HepG2 (cell line): ENCODE measurements around the gene MB21D2. TPM values are rescaled to one million over a fixed set of nuclear protein-coding genes. Genes with fewer than 3 reads are reported as not detected.

Experiments
- CAMTA2 ChIP-seq: sonication (generic); formaldehyde crosslinking; IDR thresholded peaks from 2 replicates; pipeline ENCODE4 v1.4.0; 2020; ENCODE audit warnings: mild to moderate bottlenecking, missing genetic modification reagents, borderline replicate concordance
- CEBPB ChIP-seq: IDR thresholded peaks from 2 replicates; pipeline ENCODE4 v1.6.1; 2011; ENCODE audit warnings: low read depth, low read length, improper control_type of control experiment, borderline replicate concordance
- CTCF ChIP-seq: sonication (generic); formaldehyde crosslinking; IDR thresholded peaks from 2 replicates; pipeline ENCODE4 v1.5.0; 2020; ENCODE audit warnings: mild to moderate bottlenecking, missing genetic modification reagents, moderate library complexity
- ELF4 ChIP-seq: sonication (generic); formaldehyde crosslinking; IDR thresholded peaks from 2 replicates; pipeline ENCODE4 v1.5.0; 2020; ENCODE audit warnings: missing genetic modification reagents, mild to moderate bottlenecking, moderate library complexity, borderline replicate concordance
- GABPB1 ChIP-seq: IDR thresholded peaks from 2 replicates; pipeline ENCODE4 v1.6.1; 2016; ENCODE audit warnings: mild to moderate bottlenecking, missing genetic modification reagents, moderate library complexity, missing compliant biosample characterization
- MTA1 ChIP-seq: sonication (generic); formaldehyde crosslinking; IDR thresholded peaks from 2 replicates; pipeline ENCODE4 v1.4.0; 2020; ENCODE audit warnings: missing genetic modification reagents, mild to moderate bottlenecking, borderline replicate concordance
- NFIB ChIP-seq: sonication (generic); formaldehyde crosslinking; IDR thresholded peaks from 2 replicates; pipeline ENCODE4 v1.9.0; 2021; ENCODE audit warnings: missing genetic modification reagents, mild to moderate bottlenecking, borderline replicate concordance
- NR1H2 ChIP-seq: sonication (generic); formaldehyde crosslinking; IDR thresholded peaks from 2 replicates; pipeline ENCODE4 v1.8.1; 2022; ENCODE audit warnings: low read depth, missing genetic modification reagents, borderline replicate concordance
- SP5 ChIP-seq: IDR thresholded peaks from 2 replicates; pipeline ENCODE4 v1.6.1; 2016; ENCODE audit warnings: low read depth, borderline replicate concordance
- THYN1 ChIP-seq: sonication (generic); formaldehyde crosslinking; IDR thresholded peaks from 2 replicates; pipeline ENCODE4 v1.8.1; 2023; ENCODE audit warnings: low read depth, mild to moderate bottlenecking, moderate library complexity, missing genetic modification reagents, borderline replicate concordance
- TRAFD1 ChIP-seq: sonication (generic); formaldehyde crosslinking; IDR thresholded peaks from 2 replicates; pipeline ENCODE4 v1.5.1; 2020; ENCODE audit warnings: missing genetic modification reagents, mild to moderate bottlenecking, borderline replicate concordance
- ZBTB2 ChIP-seq: sonication (generic); formaldehyde crosslinking; IDR thresholded peaks from 2 replicates; pipeline ENCODE4 v1.8.0; 2022; ENCODE audit warnings: low read depth, missing genetic modification reagents
- ZBTB20 ChIP-seq: sonication (generic); formaldehyde crosslinking; IDR thresholded peaks from 2 replicates; pipeline ENCODE4 v1.8.1; 2023; ENCODE audit warnings: missing genetic modification reagents, low read depth, mild to moderate bottlenecking, borderline replicate concordance
- ZBTB4 ChIP-seq: sonication (generic); formaldehyde crosslinking; IDR thresholded peaks from 2 replicates; pipeline ENCODE4 v1.4.0; 2020; ENCODE audit warnings: missing genetic modification reagents, mild to moderate bottlenecking, borderline replicate concordance
- ZFP36 ChIP-seq: fragments of 150-350 bp; IDR thresholded peaks from 2 replicates; pipeline ENCODE4 v1.6.1; 2018; ENCODE audit warnings: borderline replicate concordance, low read length, low read depth; ENCODE audit not compliant: partially characterized antibody
- ZNF207 ChIP-seq: fragments of 450-650 bp; IDR thresholded peaks from 2 replicates; pipeline ENCODE4 v1.6.1; 2016; ENCODE audit warnings: antibody characterized with exemption, borderline replicate concordance
- ZNF230 ChIP-seq: sonication (generic); formaldehyde crosslinking; IDR thresholded peaks from 2 replicates; pipeline ENCODE4 v1.4.0; 2020; ENCODE audit warnings: mild to moderate bottlenecking, missing genetic modification reagents
- ZNF234 ChIP-seq: sonication (generic); formaldehyde crosslinking; conservative IDR thresholded peaks from 2 replicates; pipeline ENCODE4 v1.5.1; 2020; ENCODE audit warnings: mild to moderate bottlenecking, missing genetic modification reagents
- ZNF761 ChIP-seq: sonication (generic); formaldehyde crosslinking; conservative IDR thresholded peaks from 2 replicates; pipeline ENCODE4 v1.4.0; 2020; ENCODE audit warnings: mild to moderate bottlenecking, missing genetic modification reagents
- ZNF776 ChIP-seq: sonication (generic); formaldehyde crosslinking; IDR thresholded peaks from 2 replicates; pipeline ENCODE4 v1.4.0; 2020; ENCODE audit warnings: mild to moderate bottlenecking, missing genetic modification reagents
- ZSCAN25 ChIP-seq: sonication (generic); formaldehyde crosslinking; IDR thresholded peaks from 2 replicates; pipeline ENCODE4 v1.8.0; 2022; ENCODE audit warnings: mild to moderate bottlenecking, missing genetic modification reagents
- polyA plus RNA-seq, 8 experiments: library from polyadenylated mRNA; depleted of rRNA in 3 of 8; stranded (reverse) in 7 of 8; unstranded in 1 of 8; fragments of >200 nt; fragmentation: Illumina TruSeq in 4 of 8; extraction: Trizol in 4 of 8; gene quantifications; 2 replicates each; pipeline versions ENCODE4 v1.2.1 to v1.2.3, GENCODE V29; 2011 to 2016; ENCODE audit warnings: low read depth in 4 of 8, missing spikeins in 1 of 8, mixed read lengths in 1 of 8; ENCODE audit not compliant: insufficient read depth in 1 of 8
- total RNA-seq, 5 experiments: library from RNA; depleted of rRNA; stranded (reverse); fragments of >200 nt; fragmentation: Illumina TruSeq; extraction: Trizol; gene quantifications; 2 replicates each; pipeline ENCODE4 v1.2.3, GENCODE V29; 2016; ENCODE audit warnings: low read depth in 1 of 5

MB21D2 gene
- total and polyA plus RNA-seq, 2 of the 13 experiments (the other 11 are each of a cell fraction or from before 2014, with no cell fraction given), result 0.90 to 1.6 TPM

GRCh38 chr3:192851821-192852372, 65.8 kb downstream of the MB21D2 start (continued):
- TF ChIP-seq THYN1 (no peak), ZNF207 (no peak), ZBTB20 (no peak), ZBTB2 (no peak), ZNF230 (no peak), NR1H2 (CRISPR knock-in tag) (no peak), CTCF (CRISPR knock-in tag) (no peak), ZBTB4 (no peak), SP5 (no peak), ZNF776 (CRISPR knock-in tag) (no peak), TRAFD1 (no peak), ZNF234 (CRISPR knock-in tag) (no peak), NFIB (0 out of 2 replicates have a peak, but pooled peaks have one; percentile 54), CAMTA2 (CRISPR knock-in tag) (no peak), ZNF761 (CRISPR knock-in tag) (no peak), MTA1 (CRISPR knock-in tag) (no peak), ELF4 (CRISPR knock-in tag) (no peak), GABPB1 (CRISPR knock-in tag) (no peak; the same call in 1 of the 2 replicates), CEBPB (peak; percentile 24; the same call in 1 of the 2 replicates), ZFP36 (no peak), ZSCAN25 (CRISPR knock-in tag) (no peak)
